ENCODE results near the gene DNAJC5.

DNA sequence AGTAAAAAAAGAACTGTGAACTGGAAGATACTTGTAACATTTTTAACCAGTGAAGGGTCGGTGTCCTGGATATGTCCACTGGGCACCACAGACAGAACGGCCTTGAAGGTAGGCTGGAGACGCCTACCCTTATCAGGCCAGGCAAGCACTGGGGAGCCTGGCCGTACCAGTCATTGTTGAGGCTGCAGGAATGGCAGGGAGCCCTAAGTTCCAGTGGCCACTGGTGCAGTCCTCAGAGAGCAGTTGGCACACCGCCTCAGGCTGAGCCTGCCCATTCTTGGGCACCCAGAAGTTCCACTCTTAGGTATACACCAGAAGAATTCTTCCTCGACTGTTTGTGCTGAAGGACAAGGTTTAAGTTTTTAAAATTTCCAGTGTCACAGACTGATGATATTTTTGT lies 20.5 kb downstream of the DNAJC5 start:
- TF ChIP-seq EZH2 (IDR thresholded peaks at IDR 0.05; ENCODE audit: insufficient read depth, poor library complexity, severe bottlenecking), result no peak
- TF ChIP-seq EZH2phosphoT487 (IDR thresholded peaks at IDR 0.05; ENCODE audit: insufficient read depth, low read depth), result no peak

All from GM23248 (cell line).